HG02870 (cell line): ENCODE data around the gene PCDHGB3.
"Not testable (repeated sequence)": the region's sequence is repeated elsewhere in the genome, so short reads cannot be mapped to it uniquely, and the experiment has no call there.

Experiments used
- ATAC-seq: cut with Tn5 transposase; IDR thresholded peaks from one replicate; pipeline ENCODE4 v1.9.1; 2021; ENCODE audit warnings: mild to moderate bottlenecking, moderate library complexity; ENCODE audit not compliant: unreplicated experiment

PCDHGB3 gene

GRCh38 chr5:141369994-141370848 is at the start of gene PCDHGB3:
PCDHGB3 (plus strand) TSS chr5:141370242; CDS start chr5:141370395, 153 bp downstream.
- peak; percentile 100 for ATAC-seq

GRCh38 chr5:141322261-141322660 is 47.8 kb upstream of the PCDHGB3 start:
- ATAC-seq, result no peak

- ATAC-seq, result peak; percentile 72
Observed at GRCh38 chr5:141326088-141326854, 43.8 kb upstream of the PCDHGB3 start.

GRCh38 chr5:141328231-141328630 is 41.8 kb upstream of the PCDHGB3 start:
- no peak for ATAC-seq

- peak; percentile 53 for ATAC-seq
Observed at GRCh38 chr5:141330299-141331080, 39.6 kb upstream of the PCDHGB3 start, which contains the start of gene PCDHGA1. PCDHGA1 (plus strand) TSS chr5:141330514.

GRCh38 chr5:141332571-141332970 is 37.5 kb upstream of the PCDHGB3 start:
- ATAC-seq, result not testable (repeated sequence)

- no peak for ATAC-seq
Observed at GRCh38 chr5:141338538-141339306, 31.3 kb upstream of the PCDHGB3 start, which contains the start of gene PCDHGA2. PCDHGA2 (plus strand) TSS chr5:141338760.

- not testable (repeated sequence) for ATAC-seq
Observed at GRCh38 chr5:141340781-141341354, 29.2 kb upstream of the PCDHGB3 start.

- ATAC-seq, result no peak
Observed at GRCh38 chr5:141342773-141343172, 27.3 kb upstream of the PCDHGB3 start.

GRCh38 chr5:141343242-141343952 is 26.6 kb upstream of the PCDHGB3 start, which contains the start of gene PCDHGA3:
PCDHGA3 (plus strand) TSS chr5:141343829; CDS start chr5:141344034, 205 bp downstream.
- no peak for ATAC-seq

- no peak for ATAC-seq
Observed at GRCh38 chr5:141343953-141344463, 26.0 kb upstream of the PCDHGB3 start.

- no peak for ATAC-seq
Observed at GRCh38 chr5:141345327-141345726, 24.7 kb upstream of the PCDHGB3 start.

GRCh38 chr5:141346017-141346416 is 24.0 kb upstream of the PCDHGB3 start:
- ATAC-seq, result not testable (repeated sequence)

- ATAC-seq, result no peak
Observed at GRCh38 chr5:141349917-141350619, 20.0 kb upstream of the PCDHGB3 start, which contains the start of gene PCDHGB1. PCDHGB1 (plus strand) TSS chr5:141350099; CDS start chr5:141350261, 162 bp downstream.

GRCh38 chr5:141351591-141351990 is 18.5 kb upstream of the PCDHGB3 start:
- ATAC-seq, result no peak

- ATAC-seq, result no peak
Observed at GRCh38 chr5:141354900-141355469, 15.1 kb upstream of the PCDHGB3 start, which contains the start of gene PCDHGA4. PCDHGA4 (plus strand) TSS chr5:141355021; CDS start chr5:141355108, 87 bp downstream.

- no peak for ATAC-seq
Observed at GRCh38 chr5:141355641-141356040, 14.4 kb upstream of the PCDHGB3 start.

GRCh38 chr5:141356133-141356532 is 13.9 kb upstream of the PCDHGB3 start:
- ATAC-seq, result no peak
